Measurements from ENCODE around the gene ERMAP.

DNA sequence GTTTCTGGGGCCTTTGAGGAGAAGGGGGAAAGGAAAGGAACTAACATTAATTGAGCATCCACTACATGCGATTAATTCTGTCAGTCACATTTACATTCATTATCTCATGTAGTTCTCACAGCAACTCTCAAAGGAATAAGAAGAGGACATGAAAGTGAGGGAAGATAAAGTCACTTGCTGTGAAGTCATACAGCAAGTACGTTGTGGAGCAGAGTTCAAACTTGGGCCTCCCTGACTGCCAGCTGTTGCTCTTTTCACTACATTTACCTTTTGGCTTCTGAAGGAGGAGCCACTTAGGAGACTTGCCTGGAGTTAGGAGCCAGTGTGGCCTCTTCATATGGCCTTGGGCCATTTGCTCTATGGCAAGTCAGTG, 35.7 kb downstream of the ERMAP start:
- TF ChIP-seq, protein P1, sequence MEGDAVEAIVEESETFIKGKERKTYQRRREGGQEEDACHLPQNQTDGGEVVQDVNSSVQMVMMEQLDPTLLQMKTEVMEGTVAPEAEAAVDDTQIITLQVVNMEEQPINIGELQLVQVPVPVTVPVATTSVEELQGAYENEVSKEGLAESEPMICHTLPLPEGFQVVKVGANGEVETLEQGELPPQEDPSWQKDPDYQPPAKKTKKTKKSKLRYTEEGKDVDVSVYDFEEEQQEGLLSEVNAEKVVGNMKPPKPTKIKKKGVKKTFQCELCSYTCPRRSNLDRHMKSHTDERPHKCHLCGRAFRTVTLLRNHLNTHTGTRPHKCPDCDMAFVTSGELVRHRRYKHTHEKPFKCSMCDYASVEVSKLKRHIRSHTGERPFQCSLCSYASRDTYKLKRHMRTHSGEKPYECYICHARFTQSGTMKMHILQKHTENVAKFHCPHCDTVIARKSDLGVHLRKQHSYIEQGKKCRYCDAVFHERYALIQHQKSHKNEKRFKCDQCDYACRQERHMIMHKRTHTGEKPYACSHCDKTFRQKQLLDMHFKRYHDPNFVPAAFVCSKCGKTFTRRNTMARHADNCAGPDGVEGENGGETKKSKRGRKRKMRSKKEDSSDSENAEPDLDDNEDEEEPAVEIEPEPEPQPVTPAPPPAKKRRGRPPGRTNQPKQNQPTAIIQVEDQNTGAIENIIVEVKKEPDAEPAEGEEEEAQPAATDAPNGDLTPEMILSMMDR (IDR thresholded peaks at IDR 0.05), result no peak
- TF ChIP-seq POLR2A (IDR thresholded peaks at IDR 0.05), result no peak
